Activated naive CD4-positive, alpha-beta T cell treated with anti-CD3 and anti-CD28 coated beads for 36 hours (primary cell): ENCODE measurements around the gene UBA1. TPM values are rescaled to one million over a fixed set of nuclear protein-coding genes. Genes with fewer than 3 reads are reported as not detected.

ENCODE experiments used
- CTCF ChIA-PET: fragments of 350-600 bp; sonication (Branson Sonifier 250); formaldehyde crosslinking; loops from one replicate; lab custom pipeline; 2021; ENCODE audit warnings: antibody characterized with exemption; lab: Charles Lee
- DNase-seq: peaks from one replicate; pipeline ENCODE4 v3.0.0-alpha.2; 2020
- H3K27ac Mint-ChIP-seq: one replicate; pipeline ENCODE4 v1.8.0; 2021; ENCODE audit warnings: mild to moderate bottlenecking, mixed read lengths
- H3K27me3 Mint-ChIP-seq: one replicate; pipeline ENCODE4 v1.8.0; 2021; ENCODE audit warnings: low read depth, mixed read lengths
- H3K36me3 Mint-ChIP-seq: one replicate; pipeline ENCODE4 v1.8.0; 2021; ENCODE audit warnings: low read depth, mixed read lengths
- H3K4me1 Mint-ChIP-seq: one replicate; pipeline ENCODE4 v1.8.0; 2021; ENCODE audit warnings: low read depth, mixed read lengths
- H3K4me3 Mint-ChIP-seq: one replicate; pipeline ENCODE4 v1.8.0; 2021; ENCODE audit warnings: mild to moderate bottlenecking, moderate library complexity, mixed read lengths
- H3K9me3 Mint-ChIP-seq: one replicate; pipeline ENCODE4 v1.8.0; 2021; ENCODE audit warnings: mixed read lengths
- intact Hi-C: fragments of 100-400 bp; cut with micrococcal nuclease; formaldehyde crosslinking; loops from one replicate; pipeline ENCODE4 v1.15.1; 2023
- total RNA-seq, 2 experiments: library from RNA; stranded (reverse); gene quantifications; one replicate each; pipeline ENCODE4 v1.2.3, GENCODE V29; 2021

UBA1 gene
- total RNA-seq, 2 experiments from 2014 or later = 246 to 251 TPM

- CTCF ChIA-PET = interaction anchor here (0.5 to 0.6 kb wide), 2 partner anchors 11 to 153 kb away, joined by 3 read pairs; no protein-coding TSS in a partner anchor
- peaks cover 13% of the 10 kb centered on the region for H3K4me1 Mint-ChIP-seq
- H3K36me3 Mint-ChIP-seq = peaks cover 32% of the 10 kb centered on the region
- H3K27me3 Mint-ChIP-seq = no peaks in the 10 kb centered on the region
- intact Hi-C loops = no loop called here
- H3K27ac Mint-ChIP-seq = no peak overlapping the region
- H3K4me3 Mint-ChIP-seq = no peak overlapping the region
- DNase-seq = no peak
- no peaks in the 10 kb centered on the region for H3K9me3 Mint-ChIP-seq
Measured at GRCh38 chrX:47210661-47211425, 17.2 kb downstream of the UBA1 start.

GRCh38 chrX:47212381-47213293 is 19.0 kb downstream of the UBA1 start:
- CTCF ChIA-PET = no interaction called here
- Mint-ChIP-seq H3K27ac (peak overlapping the region; percentile 50), H3K36me3 (peaks cover 33% of the 10 kb centered on the region), H3K9me3 (no peaks in the 10 kb centered on the region), H3K27me3 (no peaks in the 10 kb centered on the region), H3K4me1 (peaks cover 18% of the 10 kb centered on the region), H3K4me3 (no peak overlapping the region)
- no peak for DNase-seq
- intact Hi-C loops = no loop called here

GRCh38 chrX:47214435-47215077 is 20.9 kb downstream of the UBA1 start:
- intact Hi-C loops = loop anchor here (5.0 kb wide), 1 partner anchor 168 kb away; no protein-coding TSS in a partner anchor
- peaks cover 35% of the 10 kb centered on the region for H3K36me3 Mint-ChIP-seq
- no peaks in the 10 kb centered on the region for H3K27me3 Mint-ChIP-seq
- CTCF ChIA-PET = no interaction called here
- H3K4me1 Mint-ChIP-seq = peaks cover 21% of the 10 kb centered on the region
- no peak for DNase-seq
- no peaks in the 10 kb centered on the region for H3K9me3 Mint-ChIP-seq
- H3K4me3 Mint-ChIP-seq = no peak overlapping the region
- H3K27ac Mint-ChIP-seq = peak overlapping the region; percentile 41

GRCh38 chrX:47215291-47215900 is 21.8 kb downstream of the UBA1 start:
- Mint-ChIP-seq H3K9me3 (no peaks in the 10 kb centered on the region), H3K36me3 (peaks cover 42% of the 10 kb centered on the region), H3K4me3 (no peak overlapping the region), H3K4me1 (peaks cover 29% of the 10 kb centered on the region), H3K27me3 (no peaks in the 10 kb centered on the region), H3K27ac (peak overlapping the region; percentile 98)
- intact Hi-C loops = loop anchor here (5.0 kb wide), 1 partner anchor 167 kb away; no protein-coding TSS in a partner anchor
- DNase-seq = no peak
- CTCF ChIA-PET = interaction anchor here (0.5 to 0.7 kb wide), 2 partner anchors 97 to 169 kb away, joined by 3 to 5 read pairs; no protein-coding TSS in a partner anchor

GRCh38 chrX:47216393-47216925 is 22.8 kb downstream of the UBA1 start:
- peak overlapping the region; percentile 80 for H3K4me3 Mint-ChIP-seq
- peak overlapping the region; percentile 98 for H3K27ac Mint-ChIP-seq
- H3K4me1 Mint-ChIP-seq = peaks cover 37% of the 10 kb centered on the region
- intact Hi-C loops = loop anchor here (2.0 to 5.0 kb wide), 2 partner anchors 72 to 166 kb away; partner anchors contain the start of genes NDUFB11 and RBM10
- no peaks in the 10 kb centered on the region for H3K27me3 Mint-ChIP-seq
- peaks cover 40% of the 10 kb centered on the region for H3K36me3 Mint-ChIP-seq
- CTCF ChIA-PET = interaction anchor here (0.7 to 1.4 kb wide), 2 partner anchors 72 to 168 kb away, joined by 3 to 4 read pairs; partner anchors contain the start of genes NDUFB11 and RBM10
- DNase-seq = no peak
- H3K9me3 Mint-ChIP-seq = no peaks in the 10 kb centered on the region

GRCh38 chrX:47217121-47217851 is 23.7 kb downstream of the UBA1 start:
- intact Hi-C loops = loop anchor here (1.0 to 5.0 kb wide), 6 partner anchors 24 to 265 kb away; partner anchors contain the start of genes NDUFB11, RBM10 and UBA1
- Mint-ChIP-seq H3K27me3 (no peaks in the 10 kb centered on the region), H3K27ac (peak overlapping the region; percentile 98), H3K4me3 (peak overlapping the region; percentile 80), H3K36me3 (peaks cover 34% of the 10 kb centered on the region), H3K9me3 (no peaks in the 10 kb centered on the region), H3K4me1 (peaks cover 37% of the 10 kb centered on the region)
- peak; percentile 52 for DNase-seq
- CTCF ChIA-PET = interaction anchor here (1.4 kb wide), 1 partner anchor 72 kb away, joined by 4 read pairs; the partner anchor contains the start of genes NDUFB11 and RBM10

- intact Hi-C loops = loop anchor here (1.0 to 5.0 kb wide), 8 partner anchors 15 to 343 kb away; partner anchors contain the start of genes ARAF, NDUFB11, RBM10 and UBA1
- H3K27ac Mint-ChIP-seq = peak overlapping the region; percentile 98
- no peaks in the 10 kb centered on the region for H3K9me3 Mint-ChIP-seq
- DNase-seq = peak; percentile 98
- CTCF ChIA-PET = interaction anchor here (0.7 to 1.4 kb wide), 2 partner anchors 20 to 73 kb away, joined by 3 to 4 read pairs; partner anchors contain the start of genes NDUFB11 and RBM10
- H3K27me3 Mint-ChIP-seq = no peaks in the 10 kb centered on the region
- peak overlapping the region; percentile 80 for H3K4me3 Mint-ChIP-seq
- peaks cover 37% of the 10 kb centered on the region for H3K4me1 Mint-ChIP-seq
- peaks cover 33% of the 10 kb centered on the region for H3K36me3 Mint-ChIP-seq
Measured at GRCh38 chrX:47217852-47218279, 24.2 kb downstream of the UBA1 start.

GRCh38 chrX:47218280-47218919 is 24.8 kb downstream of the UBA1 start, which contains the start of gene CDK16:
Gene CDK16, plus strand, starts transcription at chrX:47218681. Its CDS starts 4,877 bp downstream, at chrX:47223558.
- Mint-ChIP-seq H3K4me3 (peak within 1 kb of the TSS; percentile 88), H3K27ac (peak within 1 kb of the TSS; percentile 98), H3K9me3 (no peaks in the 10 kb centered on the region), H3K4me1 (peaks cover 37% of the 10 kb centered on the region), H3K36me3 (peaks cover 29% of the 10 kb centered on the region), H3K27me3 (no peaks in the 10 kb centered on the region)
- DNase-seq = peak; percentile 67
- intact Hi-C loops = loop anchor here (1.0 to 5.0 kb wide), 3 partner anchors 15 to 343 kb away; partner anchors contain the start of genes ARAF and USP11
- CTCF ChIA-PET = interaction anchor here (0.7 kb wide), 2 partner anchors 13 to 19 kb away, joined by 3 to 4 read pairs; no protein-coding TSS in a partner anchor

GRCh38 chrX:47218920-47219815 is 25.5 kb downstream of the UBA1 start:
- peak overlapping the region; percentile 86 for H3K27ac Mint-ChIP-seq
- intact Hi-C loops = loop anchor here (1.0 to 5.0 kb wide), 3 partner anchors 14 to 342 kb away; partner anchors contain the start of genes ARAF and USP11

More at GRCh38 chrX:47218920-47219815, 25.5 kb downstream of the UBA1 start:
- CTCF ChIA-PET = interaction anchor here (0.7 kb wide), 1 partner anchor 12 kb away, joined by 4 read pairs; no protein-coding TSS in a partner anchor
- Mint-ChIP-seq H3K4me1 (peaks cover 37% of the 10 kb centered on the region), H3K36me3 (peaks cover 27% of the 10 kb centered on the region), H3K27me3 (no peaks in the 10 kb centered on the region), H3K4me3 (peak overlapping the region; percentile 88), H3K9me3 (no peaks in the 10 kb centered on the region)
- peak; percentile 58 for DNase-seq
